ENCODE results near the gene CARMIL1. TPM values are rescaled to one million over a fixed set of nuclear protein-coding genes. Genes with fewer than 3 reads are reported as not detected.

The CARMIL1 gene
- total and polyA plus RNA-seq, 4 donors: 22.3 to 33.9 (median 31.6) TPM

GRCh38 chr6:25558155-25558817 lies 279.1 kb downstream of the CARMIL1 start:
- H3K9me3 ChIP-seq (ENCODE audit: control insufficient read depth, low read length): no peaks in the 10 kb centered on the region
- no peaks in the 10 kb centered on the region for H3K4me1 ChIP-seq (ENCODE audit: control insufficient read depth in 1 of 2, insufficient read depth in 2 of 2, low read length in 2 of 2)
- H3K36me3 ChIP-seq (ENCODE audit: control insufficient read depth in 1 of 2, insufficient read depth in 2 of 2, low read length in 1 of 2): peaks cover 0 to 3% of the 10 kb centered on the region in 2 donors
- no peaks in the 10 kb centered on the region for H3K27me3 ChIP-seq (ENCODE audit: control insufficient read depth in 1 of 2, insufficient read depth in 2 of 2, low read length in 1 of 2)
- 79 to 84% methylated on average over 3 of the region's 3 CpGs for WGBS, 2 donors
- no peak overlapping the region for H3K27ac ChIP-seq (ENCODE audit: low read depth in 1 of 2, low read length in 2 of 2)
- intact Hi-C loops (cut with DNase I): loop anchor here in 1 of 2 donors (5.0 to 10.0 kb wide), 2 partner anchors 281 to 333 kb away; partner anchors contain the start of gene CARMIL1
- H3K4me3 ChIP-seq (ENCODE audit: low read length in 2 of 2): no peak overlapping the region
- DNase-seq: no peak
- ATAC-seq (ENCODE audit: low FRiP score): no peak

- intact Hi-C loops (cut with DNase I): no loop called here
- Histone ChIP-seq H3K27me3 (ENCODE audit: control insufficient read depth in 1 of 2, insufficient read depth in 2 of 2, low read length in 1 of 2) (no peaks in the 10 kb centered on the region), H3K27ac (ENCODE audit: low read depth in 1 of 2, low read length in 2 of 2) (no peak overlapping the region), H3K36me3 (ENCODE audit: control insufficient read depth in 1 of 2, insufficient read depth in 2 of 2, low read length in 1 of 2) (peaks cover 0 to 3% of the 10 kb centered on the region in 2 donors), H3K4me3 (ENCODE audit: low read length in 2 of 2) (no peak overlapping the region), H3K9me3 (ENCODE audit: control insufficient read depth, low read length) (no peaks in the 10 kb centered on the region), H3K4me1 (ENCODE audit: control insufficient read depth in 1 of 2, insufficient read depth in 2 of 2, low read length in 2 of 2) (no peaks in the 10 kb centered on the region)
- DNase-seq: no peak
- WGBS, 2 donors: 61 to 62% methylated on average over 2 of the region's 2 CpGs
- no peak for ATAC-seq (ENCODE audit: low FRiP score)
Observed at GRCh38 chr6:25560865-25561264, 281.7 kb downstream of the CARMIL1 start.

GRCh38 chr6:25564943-25565342 lies 285.8 kb downstream of the CARMIL1 start:
- DNase-seq: no peak
- Histone ChIP-seq H3K9me3 (ENCODE audit: control insufficient read depth, low read length) (no peaks in the 10 kb centered on the region), H3K4me3 (ENCODE audit: low read length in 2 of 2) (no peak overlapping the region), H3K4me1 (ENCODE audit: control insufficient read depth in 1 of 2, insufficient read depth in 2 of 2, low read length in 2 of 2) (no peaks in the 10 kb centered on the region), H3K27ac (ENCODE audit: low read depth in 1 of 2, low read length in 2 of 2) (no peak overlapping the region), H3K27me3 (ENCODE audit: control insufficient read depth in 1 of 2, insufficient read depth in 2 of 2, low read length in 1 of 2) (no peaks in the 10 kb centered on the region), H3K36me3 (ENCODE audit: control insufficient read depth in 1 of 2, insufficient read depth in 2 of 2, low read length in 1 of 2) (no peaks in the 10 kb centered on the region)
- no peak for ATAC-seq (ENCODE audit: low FRiP score)
- intact Hi-C loops (cut with DNase I): no loop called here

- no peak for DNase-seq
- WGBS, 2 donors: 77 to 84% methylated on average over 2 of the region's 2 CpGs
Observed at GRCh38 chr6:25570578-25570977, 291.4 kb downstream of the CARMIL1 start.

GRCh38 chr6:25576919-25577318 lies 297.7 kb downstream of the CARMIL1 start:
- no peak for DNase-seq
- intact Hi-C loops (cut with DNase I): no loop called here

More at GRCh38 chr6:25570578-25570977, 291.4 kb downstream of the CARMIL1 start:
- Histone ChIP-seq H3K27ac (ENCODE audit: low read depth in 1 of 2, low read length in 2 of 2) (no peak overlapping the region), H3K36me3 (ENCODE audit: control insufficient read depth in 1 of 2, insufficient read depth in 2 of 2, low read length in 1 of 2) (no peaks in the 10 kb centered on the region), H3K9me3 (ENCODE audit: control insufficient read depth, low read length) (no peaks in the 10 kb centered on the region), H3K27me3 (ENCODE audit: control insufficient read depth in 1 of 2, insufficient read depth in 2 of 2, low read length in 1 of 2) (no peaks in the 10 kb centered on the region), H3K4me1 (ENCODE audit: control insufficient read depth in 1 of 2, insufficient read depth in 2 of 2, low read length in 2 of 2) (no peaks in the 10 kb centered on the region), H3K4me3 (ENCODE audit: low read length in 2 of 2) (no peak overlapping the region)
- intact Hi-C loops (cut with DNase I): no loop called here
- no peak for ATAC-seq (ENCODE audit: low FRiP score)

GRCh38 chr6:25578538-25578937 lies 299.4 kb downstream of the CARMIL1 start:
- no peaks in the 10 kb centered on the region for H3K9me3 ChIP-seq (ENCODE audit: control insufficient read depth, low read length)
- no peaks in the 10 kb centered on the region for H3K27me3 ChIP-seq (ENCODE audit: control insufficient read depth in 1 of 2, insufficient read depth in 2 of 2, low read length in 1 of 2)
- peaks cover 0 to 4% of the 10 kb centered on the region in 2 donors for H3K36me3 ChIP-seq (ENCODE audit: control insufficient read depth in 1 of 2, insufficient read depth in 2 of 2, low read length in 1 of 2)
- intact Hi-C loops (cut with DNase I): no loop called here
- no peak for DNase-seq
- H3K27ac ChIP-seq (ENCODE audit: low read depth in 1 of 2, low read length in 2 of 2): no peak overlapping the region
- H3K4me1 ChIP-seq (ENCODE audit: control insufficient read depth in 1 of 2, insufficient read depth in 2 of 2, low read length in 2 of 2): no peaks in the 10 kb centered on the region
- ATAC-seq (ENCODE audit: low FRiP score): no peak
- no peak overlapping the region for H3K4me3 ChIP-seq (ENCODE audit: low read length in 2 of 2)

More at GRCh38 chr6:25576919-25577318, 297.7 kb downstream of the CARMIL1 start:
- Histone ChIP-seq H3K27ac (ENCODE audit: low read depth in 1 of 2, low read length in 2 of 2) (no peak overlapping the region), H3K4me3 (ENCODE audit: low read length in 2 of 2) (no peak overlapping the region), H3K27me3 (ENCODE audit: control insufficient read depth in 1 of 2, insufficient read depth in 2 of 2, low read length in 1 of 2) (no peaks in the 10 kb centered on the region), H3K9me3 (ENCODE audit: control insufficient read depth, low read length) (no peaks in the 10 kb centered on the region), H3K36me3 (ENCODE audit: control insufficient read depth in 1 of 2, insufficient read depth in 2 of 2, low read length in 1 of 2) (no peaks in the 10 kb centered on the region), H3K4me1 (ENCODE audit: control insufficient read depth in 1 of 2, insufficient read depth in 2 of 2, low read length in 2 of 2) (no peaks in the 10 kb centered on the region)
- 90 to 93% methylated on average over 2 of the region's 2 CpGs for WGBS, 2 donors
- no peak for ATAC-seq (ENCODE audit: low FRiP score)

GRCh38 chr6:25579391-25579883 lies 300.3 kb downstream of the CARMIL1 start:
- Histone ChIP-seq H3K4me3 (ENCODE audit: low read length in 2 of 2) (no peak overlapping the region), H3K36me3 (ENCODE audit: control insufficient read depth in 1 of 2, insufficient read depth in 2 of 2, low read length in 1 of 2) (peaks cover 0 to 4% of the 10 kb centered on the region in 2 donors), H3K27me3 (ENCODE audit: control insufficient read depth in 1 of 2, insufficient read depth in 2 of 2, low read length in 1 of 2) (no peaks in the 10 kb centered on the region), H3K9me3 (ENCODE audit: control insufficient read depth, low read length) (no peaks in the 10 kb centered on the region), H3K4me1 (ENCODE audit: control insufficient read depth in 1 of 2, insufficient read depth in 2 of 2, low read length in 2 of 2) (no peaks in the 10 kb centered on the region), H3K27ac (ENCODE audit: low read depth in 1 of 2, low read length in 2 of 2) (no peak overlapping the region)
- 87 to 92% methylated on average over 2 of the region's 2 CpGs for whole genome bisulfite sequencing, 2 donors
- intact Hi-C loops (cut with DNase I): no loop called here
- ATAC-seq (ENCODE audit: low FRiP score) (no peak), DNase-seq (no peak)

GRCh38 chr6:25579902-25580495 lies 300.8 kb downstream of the CARMIL1 start:
- WGBS, 2 donors: 88 to 91% methylated on average over 4 of the region's 4 CpGs
- H3K36me3 ChIP-seq (ENCODE audit: control insufficient read depth in 1 of 2, insufficient read depth in 2 of 2, low read length in 1 of 2): peaks cover 0 to 4% of the 10 kb centered on the region in 2 donors
- no peaks in the 10 kb centered on the region for H3K9me3 ChIP-seq (ENCODE audit: control insufficient read depth, low read length)
- H3K27ac ChIP-seq (ENCODE audit: low read depth in 1 of 2, low read length in 2 of 2): no peak overlapping the region
- no peaks in the 10 kb centered on the region for H3K27me3 ChIP-seq (ENCODE audit: control insufficient read depth in 1 of 2, insufficient read depth in 2 of 2, low read length in 1 of 2)
- H3K4me3 ChIP-seq (ENCODE audit: low read length in 2 of 2): no peak overlapping the region
- ATAC-seq (ENCODE audit: low FRiP score) (no peak), DNase-seq (no peak)
- intact Hi-C loops (cut with DNase I): no loop called here
- H3K4me1 ChIP-seq (ENCODE audit: control insufficient read depth in 1 of 2, insufficient read depth in 2 of 2, low read length in 2 of 2): no peaks in the 10 kb centered on the region

- DNase-seq: no peak
- H3K4me1 ChIP-seq (ENCODE audit: control insufficient read depth in 1 of 2, insufficient read depth in 2 of 2, low read length in 2 of 2): no peaks in the 10 kb centered on the region
- 93 to 96% methylated on average over 4 of the region's 4 CpGs for WGBS, 2 donors
- no peak overlapping the region for H3K27ac ChIP-seq (ENCODE audit: low read depth in 1 of 2, low read length in 2 of 2)
- intact Hi-C loops (cut with DNase I): no loop called here
- no peaks in the 10 kb centered on the region for H3K9me3 ChIP-seq (ENCODE audit: control insufficient read depth, low read length)
- no peaks in the 10 kb centered on the region for H3K27me3 ChIP-seq (ENCODE audit: control insufficient read depth in 1 of 2, insufficient read depth in 2 of 2, low read length in 1 of 2)
- H3K36me3 ChIP-seq (ENCODE audit: control insufficient read depth in 1 of 2, insufficient read depth in 2 of 2, low read length in 1 of 2): peaks cover 0 to 4% of the 10 kb centered on the region in 2 donors
- ATAC-seq (ENCODE audit: low FRiP score): no peak
- no peak overlapping the region for H3K4me3 ChIP-seq (ENCODE audit: low read length in 2 of 2)
Observed at GRCh38 chr6:25582101-25582500, 302.9 kb downstream of the CARMIL1 start.

Measured in aorta (tissue), 5 donors.